GM12878 (cell line): ENCODE results near the gene KLHDC8A. TPM values are rescaled to one million over a fixed set of nuclear protein-coding genes. Genes with fewer than 3 reads are reported as not detected.

ENCODE experiments used
- ATAC-seq: fragments of 200-7000 bp; cut with Tn5 transposase; 3 replicates; pipeline ENCODE4 v1.9.1; 2020; ENCODE audit warnings: mild to moderate bottlenecking, moderate library complexity
- BruUV-seq: library from RNA; stranded (reverse); fragments of 400-500 nt; replicated peaks from 2 replicates; lab custom pipeline; 2021; lab: Mats Ljungman, UMichigan
- CTCF ChIA-PET: fragments of 300-600 bp; sonication (Branson Sonifier 250); formaldehyde crosslinking; extraction: SDS; loops from one replicate; lab custom pipeline; 2021; ENCODE audit warnings: inconsistent platforms; lab: Yijun Ruan, JAX
- POLR2A ChIA-PET: fragments of 350-600 bp; formaldehyde crosslinking; extraction: SDS; loops from one replicate; lab custom pipeline; 2021; ENCODE audit warnings: inconsistent platforms; lab: Charles Lee
- RAD21 ChIA-PET: fragments of 300-600 bp; sonication (Branson Sonifier 250); formaldehyde crosslinking; loops from one replicate; lab custom pipeline; 2023; ENCODE audit warnings: antibody characterized with exemption; ENCODE audit not compliant: unreplicated experiment; lab: Charles Lee
- SMC1A ChIA-PET: fragments of 300-600 bp; sonication (Branson Sonifier 250); formaldehyde crosslinking; loops from one replicate; lab custom pipeline; 2023; ENCODE audit not compliant: unreplicated experiment, uncharacterized antibody; lab: Charles Lee
- DNase-seq: peaks from one replicate; pipeline ENCODE4 v3.0.0-alpha.2; 2011; ENCODE audit warnings: low read depth, low spot score
- FAIRE-seq: peaks from 3 replicates; lab custom pipeline; 2011; peaks lifted over from hg19 to GRCh38; lab: Jason Lieb, UNC
- H2AFZ ChIP-seq: 2 replicates; pipeline ENCODE4 v1.6.0; 2011; ENCODE audit warnings: low read depth, low read length, control low read depth; ENCODE audit not compliant: control insufficient read depth
- H3K27ac ChIP-seq: 2 replicates; pipeline ENCODE4 v1.5.1; 2011; ENCODE audit warnings: control low read depth; ENCODE audit not compliant: control insufficient read depth, insufficient read depth
- H3K27me3 ChIP-seq, 2 experiments: replicated peaks in 1 of 2; 2 replicates each; pipeline versions ENCODE4 v1.6.0 to v1.6.1; 2011; ENCODE audit warnings: low read length in 1 of 2; ENCODE audit not compliant: control insufficient read depth in 2 of 2, insufficient read depth in 2 of 2
- H3K36me3 ChIP-seq, 2 experiments: 2 replicates each; pipeline ENCODE4 v1.5.1; 2011; ENCODE audit warnings: low read length in 1 of 2; ENCODE audit not compliant: control insufficient read depth in 2 of 2, insufficient read depth in 2 of 2
- H3K4me1 ChIP-seq: 2 replicates; pipeline ENCODE4 v1.6.1; 2011; ENCODE audit warnings: mild to moderate bottlenecking, low read length, moderate library complexity, mixed read lengths; ENCODE audit not compliant: control insufficient read depth, insufficient read depth
- H3K4me2 ChIP-seq: 2 replicates; pipeline ENCODE4 v1.6.0; 2011; ENCODE audit warnings: control low read depth; ENCODE audit not compliant: control insufficient read depth, insufficient read depth
- H3K4me3 ChIP-seq: fragments of 200-600 bp; sonication (generic); 2 replicates; pipeline ENCODE4 v1.5.1; 2016
- H3K79me2 ChIP-seq: 2 replicates; pipeline ENCODE4 v1.6.0; 2011; ENCODE audit warnings: low read length; ENCODE audit not compliant: control insufficient read depth, insufficient read depth
- H3K9ac ChIP-seq: 2 replicates; pipeline ENCODE4 v1.8.0; 2011; ENCODE audit warnings: low read length, control low read depth, mixed read lengths; ENCODE audit not compliant: control insufficient read depth, insufficient read depth
- H3K9me3 ChIP-seq: replicated peaks from 3 replicates; pipeline ENCODE4 v1.5.1; 2011; ENCODE audit warnings: mild to moderate bottlenecking, low read length; ENCODE audit not compliant: control insufficient read depth, insufficient read depth
- H4K20me1 ChIP-seq: 2 replicates; pipeline ENCODE4 v1.6.0; 2011; ENCODE audit not compliant: control insufficient read depth, insufficient read depth
- BACH1 ChIP-seq: fragments of 450-650 bp; IDR thresholded peaks from 2 replicates; pipeline ENCODE4 v1.6.1; 2017; ENCODE audit warnings: mild to moderate bottlenecking, borderline replicate concordance
- CREM ChIP-seq: IDR thresholded peaks from 2 replicates; pipeline ENCODE4 v1.6.1; 2014; ENCODE audit warnings: antibody characterized with exemption, low read depth
- RB1 ChIP-seq: fragments of 450-650 bp; formaldehyde crosslinking; IDR thresholded peaks from 2 replicates; pipeline ENCODE4 v1.6.1; 2017; ENCODE audit warnings: mild to moderate bottlenecking, borderline replicate concordance
- WGBS: methylation state at CpG from one replicate; pipeline ENCODE4 v1.1.6; 2016; ENCODE audit warnings: low lambda C conversion rate; ENCODE audit not compliant: insufficient replicate concordance, insufficient coverage; ENCODE audit errors: missing lambda C conversion rate; 5-methylcytosine and 5-hydroxymethylcytosine counted together
- in situ Hi-C: fragments of 300-500 bp; cut with MboI; formaldehyde crosslinking; loops from 9 replicates; pipeline ENCODE4 v1.14.3; 2018; ENCODE audit warnings: mixed read lengths
- intact Hi-C: fragments of 100-400 bp; cut with micrococcal nuclease; formaldehyde crosslinking; loops from one replicate; pipeline ENCODE4 v1.14.2; 2022; ENCODE audit not compliant: unreplicated experiment
- polyA plus RNA-seq, 11 experiments: library from polyadenylated mRNA; depleted of rRNA in 4 of 11; unstranded in 6 of 11; stranded (reverse) in 5 of 11; fragments of >200 nt; fragmentation: Nextera tagmentation in 4 of 11; fragmentation: Illumina TruSeq in 1 of 11; extraction: Ambion mirVana in 4 of 11; extraction: Trizol in 1 of 11; gene quantifications; 1 replicate in 1 of 11; 2 replicates in 10 of 11; pipeline versions ENCODE4 v1.2.1 to v1.2.3, GENCODE V29; 2011 to 2016; ENCODE audit warnings: inconsistent platforms in 2 of 11, missing spikeins in 2 of 11, low read depth in 1 of 11
- total RNA-seq, 4 experiments: library from RNA; depleted of rRNA in 3 of 4; stranded (reverse); fragments of >200 nt in 3 of 4; fragmentation: Illumina TruSeq in 1 of 4; extraction: Trizol in 1 of 4; gene quantifications; 2 replicates each; pipeline versions ENCODE4 v1.2.1 to v1.2.3, GENCODE V29; 2013 to 2021
- TF ChIP-seq, protein P1 (sequence below): IDR thresholded peaks from 2 replicates; pipeline ENCODE4 v1.6.1; 2012; ENCODE audit warnings: low read depth, low read length, improper control_type of control experiment

Gene KLHDC8A
- total and polyA plus RNA-seq, 10 of the 15 experiments (the other 5 are each of a cell fraction or from before 2014, with no cell fraction given), result not detected

GRCh38 chr1:205395616-205396015, 38.9 kb upstream of the KLHDC8A start:
- Histone ChIP-seq H2AFZ (no peak overlapping the region), H3K9ac (no peak overlapping the region), H3K4me3 (no peak overlapping the region), H3K79me2 (no peaks in the 10 kb centered on the region), H3K9me3 (no peaks in the 10 kb centered on the region), H4K20me1 (no peaks in the 10 kb centered on the region), H3K27ac (no peak overlapping the region), H3K4me1 (no peaks in the 10 kb centered on the region), H3K27me3 (no peaks in the 10 kb centered on the region), H3K36me3 (no peaks in the 10 kb centered on the region), H3K4me2 (no peak overlapping the region)
- BruUV-seq, result no TSS peak
- ChIA-PET RAD21 (interaction anchor here (0.6 to 7.1 kb wide), 11 partner anchors 34 to 584 kb away, joined by 3 to 214 read pairs (median 4); no protein-coding TSS in a partner anchor), POLR2A (interaction anchor here (1.3 kb wide), 1 partner anchor 90 kb away, joined by 7 read pairs; no protein-coding TSS in a partner anchor), SMC1A (interaction anchor here (1.2 to 5.8 kb wide), 14 partner anchors 9 to 193 kb away, joined by 3 to 244 read pairs (median 11); partner anchors contain the start of gene CDK18), CTCF (interaction anchor here (0.7 to 7.1 kb wide), 22 partner anchors 11 to 166 kb away, joined by 3 to 420 read pairs (median 8); partner anchors contain the start of gene LEMD1)
- DNase-seq (no peak), FAIRE-seq (no peak), ATAC-seq (no peak)
- in situ Hi-C loops, result loop anchor here (5.0 kb wide), 2 partner anchors 92 to 127 kb away; no protein-coding TSS in a partner anchor
- intact Hi-C loops, result no loop called here
- WGBS, result 30% methylated on average over 3 of the region's 3 CpGs
- no peak for TF ChIP-seq BACH1

- no peak overlapping the region for H3K9ac ChIP-seq
- CTCF ChIA-PET, result interaction anchor here (0.6 to 2.3 kb wide), 5 partner anchors 26 to 265 kb away, joined by 3 to 8 read pairs (median 4); no protein-coding TSS in a partner anchor
Measured at GRCh38 chr1:205392650-205393049, 35.9 kb upstream of the KLHDC8A start.

More at GRCh38 chr1:205392650-205393049, 35.9 kb upstream of the KLHDC8A start:
- POLR2A ChIA-PET, result no interaction called here
- no peak for DNase-seq
- H3K4me1 ChIP-seq, result no peaks in the 10 kb centered on the region
- no peak for ATAC-seq
- H4K20me1 ChIP-seq, result no peaks in the 10 kb centered on the region
- no peaks in the 10 kb centered on the region for H3K9me3 ChIP-seq
- RAD21 ChIA-PET, result interaction anchor here (2.2 to 3.2 kb wide), 2 partner anchors 93 to 95 kb away, joined by 5 to 13 read pairs; no protein-coding TSS in a partner anchor
- FAIRE-seq, result no peak
- in situ Hi-C loops, result no loop called here
- H3K79me2 ChIP-seq, result no peaks in the 10 kb centered on the region
- no peak overlapping the region for H3K4me2 ChIP-seq
- no peaks in the 10 kb centered on the region for H3K36me3 ChIP-seq
- BruUV-seq, result no TSS peak
- no peak overlapping the region for H2AFZ ChIP-seq
- SMC1A ChIA-PET, result no interaction called here
- TF ChIP-seq RB1 (no peak), CREM (no peak)
- TF ChIP-seq, protein P1, sequence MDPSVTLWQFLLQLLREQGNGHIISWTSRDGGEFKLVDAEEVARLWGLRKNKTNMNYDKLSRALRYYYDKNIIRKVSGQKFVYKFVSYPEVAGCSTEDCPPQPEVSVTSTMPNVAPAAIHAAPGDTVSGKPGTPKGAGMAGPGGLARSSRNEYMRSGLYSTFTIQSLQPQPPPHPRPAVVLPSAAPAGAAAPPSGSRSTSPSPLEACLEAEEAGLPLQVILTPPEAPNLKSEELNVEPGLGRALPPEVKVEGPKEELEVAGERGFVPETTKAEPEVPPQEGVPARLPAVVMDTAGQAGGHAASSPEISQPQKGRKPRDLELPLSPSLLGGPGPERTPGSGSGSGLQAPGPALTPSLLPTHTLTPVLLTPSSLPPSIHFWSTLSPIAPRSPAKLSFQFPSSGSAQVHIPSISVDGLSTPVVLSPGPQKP, result no peak
- TF ChIP-seq, all 136 proteins: peak for 0
- H3K4me3 ChIP-seq, result no peak overlapping the region
- WGBS, result 61% methylated on average over 1 of the region's 1 CpG
- no peak overlapping the region for H3K27ac ChIP-seq
- intact Hi-C loops, result no loop called here
- no peaks in the 10 kb centered on the region for H3K27me3 ChIP-seq
